SH-SY5Y (cell line): ENCODE results near the gene NDUFA11.

Source experiments
- GATA2 ChIP-seq: IDR thresholded peaks from 2 replicates; pipeline ENCODE4 v1.6.1; 2011; ENCODE audit warnings: mild to moderate bottlenecking, low read depth, low read length
- GATA3 ChIP-seq: IDR thresholded peaks from 2 replicates; pipeline ENCODE4 v1.6.1; 2011; ENCODE audit warnings: low read depth, mild to moderate bottlenecking, low read length, moderate library complexity

DNA sequence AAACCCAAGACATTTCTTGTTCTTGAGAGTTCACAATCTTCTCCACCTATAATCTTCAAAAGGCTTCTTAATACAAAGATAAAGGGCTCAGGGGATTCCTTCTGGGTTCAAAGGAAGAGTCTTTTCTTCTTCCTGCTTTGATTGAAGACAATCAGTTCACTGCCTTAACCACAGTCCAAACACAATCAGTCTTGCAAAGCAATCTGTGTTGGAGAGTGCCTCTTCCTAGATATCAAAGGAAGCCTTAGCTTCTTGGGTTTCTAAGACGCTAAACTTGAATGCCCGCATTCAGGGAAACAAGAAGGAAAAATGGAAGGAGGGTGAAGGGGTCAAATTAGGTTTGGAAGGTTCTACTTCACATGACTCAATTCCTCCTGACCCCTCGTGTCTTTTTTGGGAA lies 47.2 kb upstream of the NDUFA11 start:
- TF ChIP-seq GATA3 (no peak), GATA2 (no peak)
